ENCODE measurements around the gene FMR1.
A peak's percentile ranks its signal among the peaks of the same experiment; 100 is the strongest.

The FMR1 gene

GRCh38 chrX:147913570-147913969, 1.9 kb downstream of the FMR1 start:
- FAIRE-seq: no peak
- no peak for TF ChIP-seq POLR2A (IDR thresholded peaks at IDR 0.05; ENCODE audit: low read depth, low read length)
- no peak for TF ChIP-seq POLR2AphosphoS5 (IDR thresholded peaks at IDR 0.05; ENCODE audit: low read depth, low read length)
- TF ChIP-seq SPI1 (IDR thresholded peaks at IDR 0.05; ENCODE audit: low read depth, low read length): no peak
- TF ChIP-seq PAX5 (IDR thresholded peaks at IDR 0.05; ENCODE audit: insufficient read depth, low read length, severe bottlenecking): no peak
- no peak for TF ChIP-seq TAF1 (IDR thresholded peaks at IDR 0.05; ENCODE audit: low read depth, low read length)
- TF ChIP-seq POU2F2 (IDR thresholded peaks at IDR 0.05; ENCODE audit: low read depth, low read length): no peak
- DNase-seq (ENCODE audit: insufficient read length, low spot score): no peak

GRCh38 chrX:147914591-147914990, 2.9 kb downstream of the FMR1 start:
- no peak for FAIRE-seq
- TF ChIP-seq SPI1 (IDR thresholded peaks at IDR 0.05; ENCODE audit: low read depth, low read length) (no peak), POU2F2 (IDR thresholded peaks at IDR 0.05; ENCODE audit: low read depth, low read length) (no peak), TAF1 (IDR thresholded peaks at IDR 0.05; ENCODE audit: low read depth, low read length) (no peak), POLR2A (IDR thresholded peaks at IDR 0.05; ENCODE audit: low read depth, low read length) (no peak), POLR2AphosphoS5 (IDR thresholded peaks at IDR 0.05; ENCODE audit: low read depth, low read length) (no peak), PAX5 (IDR thresholded peaks at IDR 0.05; ENCODE audit: insufficient read depth, low read length, severe bottlenecking) (no peak)
- DNase-seq (ENCODE audit: insufficient read length, low spot score): no peak

- FAIRE-seq: no peak
- TF ChIP-seq POU2F2 (IDR thresholded peaks at IDR 0.05; ENCODE audit: low read depth, low read length) (no peak), TAF1 (IDR thresholded peaks at IDR 0.05; ENCODE audit: low read depth, low read length) (no peak), POLR2AphosphoS5 (IDR thresholded peaks at IDR 0.05; ENCODE audit: low read depth, low read length) (no peak)
These were observed 4.8 kb downstream of the FMR1 start for GRCh38 chrX:147916375-147916968.

GRCh38 chrX:147917700-147918695, 6.3 kb downstream of the FMR1 start:
- no peak for TF ChIP-seq TAF1 (IDR thresholded peaks at IDR 0.05; ENCODE audit: low read depth, low read length)
- TF ChIP-seq POLR2A (IDR thresholded peaks at IDR 0.05; ENCODE audit: low read depth, low read length): no peak
- TF ChIP-seq POLR2AphosphoS5 (IDR thresholded peaks at IDR 0.05; ENCODE audit: low read depth, low read length): no peak
- no peak for TF ChIP-seq POU2F2 (IDR thresholded peaks at IDR 0.05; ENCODE audit: low read depth, low read length)
- no peak for TF ChIP-seq SPI1 (IDR thresholded peaks at IDR 0.05; ENCODE audit: low read depth, low read length)
- TF ChIP-seq PAX5 (IDR thresholded peaks at IDR 0.05; ENCODE audit: insufficient read depth, low read length, severe bottlenecking): no peak
- FAIRE-seq (peak; percentile 72), DNase-seq (ENCODE audit: insufficient read length, low spot score) (peak; percentile 2)

More at GRCh38 chrX:147916375-147916968, 4.8 kb downstream of the FMR1 start:
- no peak for DNase-seq (ENCODE audit: insufficient read length, low spot score)

GRCh38 chrX:147920161-147920666, 8.5 kb downstream of the FMR1 start:
- DNase-seq (ENCODE audit: insufficient read length, low spot score): no peak
- no peak for FAIRE-seq

GRCh38 chrX:147923605-147924004, 11.9 kb downstream of the FMR1 start:
- TF ChIP-seq SPI1 (IDR thresholded peaks at IDR 0.05; ENCODE audit: low read depth, low read length) (no peak), POU2F2 (IDR thresholded peaks at IDR 0.05; ENCODE audit: low read depth, low read length) (no peak), POLR2A (IDR thresholded peaks at IDR 0.05; ENCODE audit: low read depth, low read length) (no peak), PAX5 (IDR thresholded peaks at IDR 0.05; ENCODE audit: insufficient read depth, low read length, severe bottlenecking) (no peak), TAF1 (IDR thresholded peaks at IDR 0.05; ENCODE audit: low read depth, low read length) (no peak)
- FAIRE-seq: no peak

More at GRCh38 chrX:147920161-147920666, 8.5 kb downstream of the FMR1 start:
- TF ChIP-seq PAX5 (IDR thresholded peaks at IDR 0.05; ENCODE audit: insufficient read depth, low read length, severe bottlenecking) (no peak), SPI1 (IDR thresholded peaks at IDR 0.05; ENCODE audit: low read depth, low read length) (no peak), POU2F2 (IDR thresholded peaks at IDR 0.05; ENCODE audit: low read depth, low read length) (no peak), POLR2AphosphoS5 (IDR thresholded peaks at IDR 0.05; ENCODE audit: low read depth, low read length) (no peak), POLR2A (IDR thresholded peaks at IDR 0.05; ENCODE audit: low read depth, low read length) (no peak), TAF1 (IDR thresholded peaks at IDR 0.05; ENCODE audit: low read depth, low read length) (no peak)

GRCh38 chrX:147927256-147927655, 15.5 kb downstream of the FMR1 start:
- no peak for TF ChIP-seq POU2F2 (IDR thresholded peaks at IDR 0.05; ENCODE audit: low read depth, low read length)
- TF ChIP-seq SPI1 (IDR thresholded peaks at IDR 0.05; ENCODE audit: low read depth, low read length): no peak
- TF ChIP-seq PAX5 (IDR thresholded peaks at IDR 0.05; ENCODE audit: insufficient read depth, low read length, severe bottlenecking): no peak
- no peak for TF ChIP-seq POLR2AphosphoS5 (IDR thresholded peaks at IDR 0.05; ENCODE audit: low read depth, low read length)
- TF ChIP-seq TAF1 (IDR thresholded peaks at IDR 0.05; ENCODE audit: low read depth, low read length): no peak
- TF ChIP-seq POLR2A (IDR thresholded peaks at IDR 0.05; ENCODE audit: low read depth, low read length): no peak
- DNase-seq (ENCODE audit: insufficient read length, low spot score) (no peak), FAIRE-seq (no peak)

More at GRCh38 chrX:147923605-147924004, 11.9 kb downstream of the FMR1 start:
- no peak for DNase-seq (ENCODE audit: insufficient read length, low spot score)

- FAIRE-seq: peak; percentile 13
These were observed 22.1 kb downstream of the FMR1 start for GRCh38 chrX:147933815-147934214.

More at GRCh38 chrX:147933815-147934214, 22.1 kb downstream of the FMR1 start:
- TF ChIP-seq TAF1 (IDR thresholded peaks at IDR 0.05; ENCODE audit: low read depth, low read length) (no peak), POU2F2 (IDR thresholded peaks at IDR 0.05; ENCODE audit: low read depth, low read length) (no peak), PAX5 (IDR thresholded peaks at IDR 0.05; ENCODE audit: insufficient read depth, low read length, severe bottlenecking) (no peak), POLR2AphosphoS5 (IDR thresholded peaks at IDR 0.05; ENCODE audit: low read depth, low read length) (no peak), POLR2A (IDR thresholded peaks at IDR 0.05; ENCODE audit: low read depth, low read length) (no peak), SPI1 (IDR thresholded peaks at IDR 0.05; ENCODE audit: low read depth, low read length) (no peak)
- DNase-seq (ENCODE audit: insufficient read length, low spot score): no peak
